Left ventricle myocardium inferior (tissue), 1 donor: Measurements from ENCODE around the gene GAL3ST2. TPM values are rescaled to one million over a fixed set of nuclear protein-coding genes. Genes with fewer than 3 reads are reported as not detected.
"Not testable (repeated sequence)": the region's sequence is repeated elsewhere in the genome, so short reads cannot be mapped to it uniquely, and the experiment has no call there.

Experiments used
- DNase-seq: peaks from one replicate; pipeline ENCODE4 v3.0.0-alpha.2; 2020
- H3K27ac ChIP-seq: fragments of 200-600 bp; replicated peaks from 2 replicates; pipeline ENCODE4 v1.8.0; 2021
- H3K27me3 ChIP-seq: fragments of 200-600 bp; 2 replicates; pipeline ENCODE4 v1.8.0; 2021; ENCODE audit warnings: low read depth
- H3K36me3 ChIP-seq: fragments of 200-600 bp; 2 replicates; pipeline ENCODE4 v1.8.0; 2021
- H3K4me1 ChIP-seq: fragments of 200-600 bp; 2 replicates; pipeline ENCODE4 v1.8.0; 2021
- H3K4me3 ChIP-seq: fragments of 200-600 bp; 2 replicates; pipeline ENCODE4 v1.8.0; 2021; ENCODE audit warnings: mild to moderate bottlenecking, moderate library complexity
- H3K9me3 ChIP-seq: fragments of 200-600 bp; replicated peaks from 2 replicates; pipeline ENCODE4 v1.8.0; 2021
- intact Hi-C: fragments of 100-400 bp; cut with micrococcal nuclease; formaldehyde crosslinking; loops from one replicate; pipeline ENCODE4 v1.11.0; 2022
- total RNA-seq: library from RNA; stranded (reverse); fragmentation: NEBNext Ultra II Directional; extraction: Animal tissue kit (Norgen Biotek cat#: 25700); gene quantifications from one replicate; pipeline ENCODE4 v1.2.1, GENCODE V29; 2021
- TF ChIP-seq, protein P1 (sequence below): fragments of 200-600 bp; IDR thresholded peaks from 2 replicates; pipeline ENCODE4 v1.8.0; 2021; ENCODE audit warnings: antibody characterized with exemption, mild to moderate bottlenecking, borderline replicate concordance
- donor health status: DM: no; HTN: yes; CAD: no; lungs with severe emphysema.

GAL3ST2 gene
- total RNA-seq, 1 donor from 2014 or later: not detected

DNA sequence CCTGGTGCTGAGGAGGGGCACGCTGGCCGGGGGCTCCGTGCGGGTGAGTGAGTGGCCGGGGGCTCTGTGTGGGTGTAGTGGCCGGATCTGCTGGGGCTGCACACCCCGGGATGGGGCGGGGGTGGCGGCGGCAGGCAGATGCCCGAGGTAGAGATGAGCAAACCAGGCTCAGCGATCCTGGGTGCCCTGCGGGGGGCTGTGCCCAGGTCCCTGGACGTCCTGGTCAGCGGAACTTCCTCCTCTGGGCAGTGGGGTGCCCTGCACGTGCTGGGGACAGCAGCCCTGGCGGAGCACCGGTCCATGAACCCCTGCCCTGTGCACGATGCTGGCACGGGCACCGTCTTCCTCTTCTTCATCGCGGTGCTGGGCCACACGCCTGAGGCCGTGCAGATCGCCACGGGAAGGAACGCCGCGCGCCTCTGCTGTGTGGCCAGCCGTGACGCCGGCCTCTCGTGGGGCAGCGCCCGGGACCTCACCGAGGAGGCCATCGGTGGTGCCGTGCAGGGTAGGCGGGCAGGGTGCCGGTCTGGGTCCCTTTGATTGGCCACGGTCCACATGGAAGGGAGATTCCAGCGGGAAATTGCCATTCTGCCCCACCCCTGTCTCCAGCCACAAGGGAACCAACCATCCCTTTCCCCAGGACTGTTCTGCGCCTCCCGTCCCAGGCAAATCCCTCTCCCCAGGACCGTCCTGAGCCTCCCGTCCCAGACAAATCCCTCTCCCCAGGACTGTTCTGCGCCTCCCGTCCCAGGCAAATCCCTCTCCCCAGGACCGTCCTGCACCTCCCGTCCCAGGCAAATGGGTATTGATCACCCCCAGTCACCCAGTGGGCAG, 38.2 kb downstream of the GAL3ST2 start:
- TF ChIP-seq, protein P1, sequence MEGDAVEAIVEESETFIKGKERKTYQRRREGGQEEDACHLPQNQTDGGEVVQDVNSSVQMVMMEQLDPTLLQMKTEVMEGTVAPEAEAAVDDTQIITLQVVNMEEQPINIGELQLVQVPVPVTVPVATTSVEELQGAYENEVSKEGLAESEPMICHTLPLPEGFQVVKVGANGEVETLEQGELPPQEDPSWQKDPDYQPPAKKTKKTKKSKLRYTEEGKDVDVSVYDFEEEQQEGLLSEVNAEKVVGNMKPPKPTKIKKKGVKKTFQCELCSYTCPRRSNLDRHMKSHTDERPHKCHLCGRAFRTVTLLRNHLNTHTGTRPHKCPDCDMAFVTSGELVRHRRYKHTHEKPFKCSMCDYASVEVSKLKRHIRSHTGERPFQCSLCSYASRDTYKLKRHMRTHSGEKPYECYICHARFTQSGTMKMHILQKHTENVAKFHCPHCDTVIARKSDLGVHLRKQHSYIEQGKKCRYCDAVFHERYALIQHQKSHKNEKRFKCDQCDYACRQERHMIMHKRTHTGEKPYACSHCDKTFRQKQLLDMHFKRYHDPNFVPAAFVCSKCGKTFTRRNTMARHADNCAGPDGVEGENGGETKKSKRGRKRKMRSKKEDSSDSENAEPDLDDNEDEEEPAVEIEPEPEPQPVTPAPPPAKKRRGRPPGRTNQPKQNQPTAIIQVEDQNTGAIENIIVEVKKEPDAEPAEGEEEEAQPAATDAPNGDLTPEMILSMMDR: no peak
- H3K36me3 ChIP-seq: no peaks in the 10 kb centered on the region
- no peak overlapping the region for H3K4me3 ChIP-seq
- no peaks in the 10 kb centered on the region for H3K9me3 ChIP-seq
- H3K27ac ChIP-seq: no peak overlapping the region
- no peaks in the 10 kb centered on the region for H3K27me3 ChIP-seq
- peaks cover 28% of the 10 kb centered on the region for H3K4me1 ChIP-seq
- intact Hi-C loops: no loop called here
- DNase-seq: no peak

DNA sequence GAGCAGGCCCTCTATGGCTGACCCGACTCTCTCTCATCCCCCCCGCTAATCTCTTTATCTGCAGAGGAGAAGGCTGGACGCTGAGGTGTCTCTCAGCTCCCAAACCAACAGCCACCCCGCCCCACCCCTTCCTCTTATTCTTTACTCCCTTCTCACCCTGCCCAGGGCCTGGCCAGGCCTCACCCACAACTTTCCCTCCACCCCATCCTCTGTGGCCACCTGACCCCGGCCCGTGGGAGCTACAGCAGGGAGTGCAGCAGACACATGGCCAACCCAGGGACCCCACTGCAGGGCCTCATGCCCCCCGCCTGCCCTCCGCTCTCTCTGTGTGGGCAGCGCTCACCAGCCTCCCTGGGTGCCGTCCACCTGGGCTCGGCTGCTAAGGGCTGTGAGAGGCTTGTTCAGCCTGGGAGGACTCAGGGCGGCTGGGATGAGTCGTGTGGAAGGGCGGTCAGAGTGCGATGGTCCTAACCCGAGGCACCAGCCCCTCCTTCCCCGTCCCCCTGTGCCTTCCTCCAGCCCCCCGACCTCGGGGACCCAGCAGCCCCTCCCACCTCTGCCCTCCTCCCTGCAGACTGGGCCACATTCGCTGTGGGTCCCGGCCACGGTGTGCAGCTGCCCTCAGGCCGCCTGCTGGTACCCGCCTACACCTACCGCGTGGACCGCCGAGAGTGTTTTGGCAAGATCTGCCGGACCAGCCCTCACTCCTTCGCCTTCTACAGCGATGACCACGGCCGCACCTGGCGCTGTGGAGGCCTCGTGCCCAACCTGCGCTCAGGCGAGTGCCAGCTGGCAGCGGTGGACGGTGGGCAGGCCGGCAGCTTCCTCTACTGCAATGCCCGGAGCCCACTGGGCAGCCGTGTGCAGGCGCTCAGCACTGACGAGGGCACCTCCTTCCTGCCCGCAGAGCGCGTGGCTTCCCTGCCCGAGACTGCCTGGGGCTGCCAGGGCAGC, 39.1 kb downstream of the GAL3ST2 start:
- Histone ChIP-seq H3K36me3 (no peaks in the 10 kb centered on the region), H3K4me3 (no peak overlapping the region), H3K4me1 (peaks cover 19% of the 10 kb centered on the region), H3K27ac (no peak overlapping the region), H3K9me3 (no peaks in the 10 kb centered on the region), H3K27me3 (no peaks in the 10 kb centered on the region)
- intact Hi-C loops: no loop called here
- TF ChIP-seq, protein P1: no peak
- no peak for DNase-seq

DNA sequence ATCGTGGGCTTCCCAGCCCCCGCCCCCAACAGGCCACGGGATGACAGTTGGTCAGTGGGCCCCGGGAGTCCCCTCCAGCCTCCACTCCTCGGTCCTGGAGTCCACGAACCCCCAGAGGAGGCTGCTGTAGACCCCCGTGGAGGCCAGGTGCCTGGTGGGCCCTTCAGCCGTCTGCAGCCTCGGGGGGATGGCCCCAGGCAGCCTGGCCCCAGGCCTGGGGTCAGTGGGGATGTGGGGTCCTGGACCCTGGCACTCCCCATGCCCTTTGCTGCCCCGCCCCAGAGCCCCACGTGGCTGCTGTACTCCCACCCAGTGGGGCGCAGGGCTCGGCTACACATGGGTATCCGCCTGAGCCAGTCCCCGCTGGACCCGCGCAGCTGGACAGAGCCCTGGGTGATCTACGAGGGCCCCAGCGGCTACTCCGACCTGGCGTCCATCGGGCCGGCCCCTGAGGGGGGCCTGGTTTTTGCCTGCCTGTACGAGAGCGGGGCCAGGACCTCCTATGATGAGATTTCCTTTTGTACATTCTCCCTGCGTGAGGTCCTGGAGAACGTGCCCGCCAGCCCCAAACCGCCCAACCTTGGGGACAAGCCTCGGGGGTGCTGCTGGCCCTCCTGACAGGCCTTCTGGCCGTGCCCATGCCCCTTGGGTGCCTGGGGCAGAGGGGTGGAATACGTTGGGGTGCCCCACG, 40.0 kb downstream of the GAL3ST2 start:
- DNase-seq: no peak
- intact Hi-C loops: no loop called here
- no peaks in the 10 kb centered on the region for H3K9me3 ChIP-seq
- H3K27ac ChIP-seq: no peak overlapping the region
- H3K4me3 ChIP-seq: no peak overlapping the region
- no peaks in the 10 kb centered on the region for H3K36me3 ChIP-seq
- H3K27me3 ChIP-seq: peaks cover 7% of the 10 kb centered on the region
- peaks cover 11% of the 10 kb centered on the region for H3K4me1 ChIP-seq
- TF ChIP-seq, protein P1: no peak

DNA sequence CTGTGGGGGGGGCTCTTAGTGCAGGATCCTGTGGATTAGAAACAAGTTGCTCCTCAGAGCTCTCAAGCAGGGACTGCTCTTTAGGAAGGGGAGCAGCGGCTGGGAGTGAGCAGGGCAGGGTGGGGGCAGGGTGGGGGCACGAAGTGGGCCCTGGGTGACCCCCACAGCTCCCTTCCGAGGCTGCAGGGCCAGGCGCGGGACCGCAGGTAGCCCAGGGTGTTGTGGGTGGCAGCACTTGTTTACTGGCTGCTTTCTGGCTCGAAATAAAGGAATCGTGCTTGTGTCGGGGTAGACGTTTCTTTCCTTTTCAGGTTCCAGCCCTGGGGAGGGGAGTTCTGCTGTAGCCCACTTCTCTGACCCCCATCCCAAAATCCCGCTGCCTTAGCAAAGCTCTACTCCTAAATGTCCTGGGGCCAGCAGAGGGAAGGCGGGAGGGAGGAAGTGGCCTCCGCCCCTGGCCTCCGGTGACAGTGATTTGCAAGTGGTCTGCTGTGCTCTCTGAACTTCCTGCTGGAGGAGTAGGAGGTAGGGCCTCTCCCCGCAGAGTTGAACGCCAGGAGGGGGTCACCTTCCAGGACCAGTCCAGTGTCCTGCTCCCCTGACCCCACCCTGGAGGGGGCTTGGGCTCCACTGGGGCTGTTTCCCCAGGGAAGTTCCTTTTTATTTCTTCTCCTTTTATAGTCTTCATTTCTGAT, 40.7 kb downstream of the GAL3ST2 start:
- H3K9me3 ChIP-seq: no peaks in the 10 kb centered on the region
- H3K27ac ChIP-seq: no peak overlapping the region
- no peak for DNase-seq
- peaks cover 8% of the 10 kb centered on the region for H3K4me1 ChIP-seq
- intact Hi-C loops: no loop called here
- H3K36me3 ChIP-seq: no peaks in the 10 kb centered on the region
- H3K27me3 ChIP-seq: peaks cover 8% of the 10 kb centered on the region
- TF ChIP-seq, protein P1: no peak
- no peak overlapping the region for H3K4me3 ChIP-seq

DNA sequence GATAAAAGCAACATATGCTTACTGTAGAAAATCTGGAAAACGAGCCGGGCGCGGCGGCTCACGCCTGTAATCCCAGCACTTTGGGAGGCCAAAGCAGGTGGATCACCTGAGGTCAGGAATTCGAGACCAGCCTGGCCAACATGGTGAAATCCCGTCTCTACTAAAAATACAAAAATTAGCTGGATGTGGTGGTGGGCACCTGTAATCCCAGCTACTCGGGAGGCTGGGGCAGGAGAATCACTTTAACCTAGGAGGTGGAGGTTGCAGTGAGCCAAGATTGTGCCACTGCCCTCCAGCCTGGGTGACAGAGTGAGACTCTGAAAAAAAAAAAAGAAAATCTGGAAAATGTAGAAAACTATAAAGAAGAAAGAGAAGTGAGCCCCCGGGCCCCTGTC, 41.2 kb downstream of the GAL3ST2 start:
- H3K27ac ChIP-seq, H3K4me1 ChIP-seq, H3K27me3 ChIP-seq, H3K36me3 ChIP-seq, H3K9me3 ChIP-seq, intact Hi-C loops, H3K4me3 ChIP-seq, DNase-seq: not testable (repeated sequence)
